Smooth muscle cell of the brain vasculature (primary cell): ENCODE results near the gene CCDC74A.
"Not testable (repeated sequence)": the region's sequence is repeated elsewhere in the genome, so short reads cannot be mapped to it uniquely, and the experiment has no call there.

ENCODE experiments used
- DNase-seq: peaks from one replicate; pipeline ENCODE4 v3.0.0-alpha.2; 2012; ENCODE audit warnings: low read depth, low spot score

The CCDC74A gene

DNA sequence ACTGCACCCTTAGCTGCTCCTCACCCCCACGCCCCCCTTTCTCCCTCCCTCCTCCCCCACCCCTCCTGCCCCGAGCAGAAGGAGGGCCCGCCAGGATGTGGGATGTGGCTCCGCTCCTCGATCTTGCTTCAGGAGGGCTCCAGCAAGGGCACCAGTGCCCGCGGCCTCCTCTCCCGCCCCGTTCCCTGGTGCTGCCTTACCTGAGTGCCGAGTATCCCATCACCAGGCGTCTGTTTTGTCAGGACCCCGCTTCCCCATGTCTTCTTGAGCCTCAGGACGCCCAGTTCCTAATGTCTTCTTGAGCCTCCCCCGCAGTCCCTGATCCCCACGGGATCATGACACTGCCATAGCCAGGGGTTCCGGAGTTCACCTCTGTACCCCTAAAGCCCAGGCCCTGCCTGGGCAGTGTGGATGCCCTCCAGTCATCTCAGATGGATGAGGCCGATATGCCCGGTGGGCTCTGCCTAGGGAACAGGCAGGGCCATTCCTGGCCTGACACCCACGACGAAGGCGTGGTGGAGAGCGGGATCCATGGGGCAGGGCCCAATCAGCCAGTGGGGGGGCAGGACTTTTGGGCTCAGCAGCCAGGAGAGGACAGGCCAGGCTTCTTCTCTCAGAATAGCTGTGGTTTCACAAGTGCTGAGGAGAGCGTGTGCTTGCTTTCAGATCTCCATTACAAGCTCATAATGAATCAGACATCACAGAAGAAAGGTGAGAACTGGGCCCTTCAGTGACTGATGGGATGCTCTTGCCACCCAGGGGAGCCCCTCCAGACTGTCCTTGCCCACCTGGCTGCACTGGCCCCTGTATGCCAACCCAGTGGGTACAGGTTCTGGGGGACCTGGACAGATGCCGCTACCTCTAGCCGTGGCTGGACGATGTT is 1.5 kb downstream of the CCDC74A start:
- not testable (repeated sequence) for DNase-seq

DNA sequence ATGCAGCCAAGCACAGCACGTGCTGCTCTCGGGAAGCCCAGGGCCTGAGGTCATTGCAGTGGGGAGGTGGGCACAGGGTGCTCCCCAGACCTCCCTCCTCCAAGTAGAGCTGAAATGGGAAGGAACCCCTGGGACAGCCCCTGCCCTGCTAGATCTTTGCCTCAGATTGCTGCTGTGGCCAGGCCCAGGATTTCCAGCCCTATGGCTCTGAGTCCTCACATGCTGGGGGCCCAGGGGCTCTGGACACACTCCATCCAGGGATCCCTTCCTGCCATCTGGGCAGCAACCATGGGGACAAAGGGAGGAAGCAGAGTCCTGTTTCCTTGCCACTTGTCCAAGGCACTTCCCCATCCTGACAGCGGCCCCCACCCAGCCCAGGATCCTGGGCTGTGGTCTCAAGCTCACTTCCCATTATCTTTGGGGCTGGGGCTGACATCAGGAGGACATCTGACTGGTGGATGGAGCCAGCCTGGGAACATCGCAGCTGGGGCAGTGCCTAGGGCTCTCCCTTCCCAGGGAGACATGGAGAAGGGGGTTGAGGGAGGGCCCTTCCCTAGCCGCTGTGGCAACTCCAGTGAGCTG is 2.3 kb downstream of the CCDC74A start:
- not testable (repeated sequence) for DNase-seq

DNA sequence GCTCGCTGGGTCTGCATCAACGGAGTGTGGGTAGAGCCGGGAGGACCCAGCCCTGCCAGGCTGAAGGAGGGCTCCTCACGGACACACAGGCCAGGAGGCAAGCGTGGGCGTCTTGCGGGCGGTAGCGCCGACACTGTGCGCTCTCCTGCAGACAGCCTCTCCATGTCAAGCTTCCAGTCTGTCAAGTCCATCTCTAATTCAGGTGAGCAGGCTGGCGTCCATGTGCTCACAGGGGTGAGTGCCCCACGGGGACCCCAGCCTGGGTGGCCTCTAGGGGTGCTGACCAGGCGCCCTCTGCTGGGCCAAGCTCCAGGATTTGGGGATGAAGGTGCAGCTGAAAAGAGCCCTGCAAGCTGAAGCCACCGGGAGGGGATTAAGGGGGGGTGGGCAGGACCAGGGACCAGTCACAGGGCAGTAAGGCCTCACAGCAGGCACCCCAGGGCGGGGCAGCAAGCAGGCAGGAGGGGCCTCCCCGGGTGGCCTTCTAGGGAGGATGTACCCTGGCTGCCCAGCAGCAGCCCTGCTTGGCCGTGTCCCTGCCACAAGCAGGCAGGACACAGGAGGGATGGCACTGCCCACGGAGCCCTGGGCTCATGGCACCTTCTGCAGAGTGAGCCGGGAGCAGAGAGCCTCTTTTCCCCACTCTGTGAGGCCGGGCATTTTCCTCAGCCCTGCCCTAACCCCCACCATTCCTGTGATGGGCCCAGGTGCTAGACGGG is 3.1 kb downstream of the CCDC74A start:
- DNase-seq, result not testable (repeated sequence)

GRCh38 chr2:131531547-131532185 is 4.0 kb downstream of the CCDC74A start:
- not testable (repeated sequence) for DNase-seq

- not testable (repeated sequence) for DNase-seq
Observed at GRCh38 chr2:131532723-131533608, 5.3 kb downstream of the CCDC74A start.

GRCh38 chr2:131533609-131534316 is 6.1 kb downstream of the CCDC74A start:
- not testable (repeated sequence) for DNase-seq

DNA sequence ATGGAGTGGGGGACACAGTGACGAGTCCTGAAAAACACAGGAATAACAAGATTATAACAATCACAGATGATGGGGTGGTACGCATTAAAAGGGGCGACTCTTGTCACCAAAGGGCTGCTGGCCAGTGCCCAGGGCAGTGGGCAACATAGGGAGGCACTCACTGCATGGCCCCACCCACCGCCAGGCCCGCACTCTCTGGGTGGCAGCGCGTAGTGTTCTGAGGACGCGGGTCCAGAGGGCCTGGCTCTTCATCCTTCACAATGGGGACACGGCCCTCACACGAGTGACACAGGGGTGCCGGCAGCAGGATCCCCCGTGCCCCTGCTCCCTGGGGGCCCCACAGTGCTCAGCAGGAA is 6.6 kb downstream of the CCDC74A start:
- DNase-seq, result not testable (repeated sequence)

GRCh38 chr2:131534965-131535364 is 7.3 kb downstream of the CCDC74A start:
- DNase-seq, result not testable (repeated sequence)

- no peak for DNase-seq
Observed at GRCh38 chr2:131535526-131535925, 7.8 kb downstream of the CCDC74A start.

DNA sequence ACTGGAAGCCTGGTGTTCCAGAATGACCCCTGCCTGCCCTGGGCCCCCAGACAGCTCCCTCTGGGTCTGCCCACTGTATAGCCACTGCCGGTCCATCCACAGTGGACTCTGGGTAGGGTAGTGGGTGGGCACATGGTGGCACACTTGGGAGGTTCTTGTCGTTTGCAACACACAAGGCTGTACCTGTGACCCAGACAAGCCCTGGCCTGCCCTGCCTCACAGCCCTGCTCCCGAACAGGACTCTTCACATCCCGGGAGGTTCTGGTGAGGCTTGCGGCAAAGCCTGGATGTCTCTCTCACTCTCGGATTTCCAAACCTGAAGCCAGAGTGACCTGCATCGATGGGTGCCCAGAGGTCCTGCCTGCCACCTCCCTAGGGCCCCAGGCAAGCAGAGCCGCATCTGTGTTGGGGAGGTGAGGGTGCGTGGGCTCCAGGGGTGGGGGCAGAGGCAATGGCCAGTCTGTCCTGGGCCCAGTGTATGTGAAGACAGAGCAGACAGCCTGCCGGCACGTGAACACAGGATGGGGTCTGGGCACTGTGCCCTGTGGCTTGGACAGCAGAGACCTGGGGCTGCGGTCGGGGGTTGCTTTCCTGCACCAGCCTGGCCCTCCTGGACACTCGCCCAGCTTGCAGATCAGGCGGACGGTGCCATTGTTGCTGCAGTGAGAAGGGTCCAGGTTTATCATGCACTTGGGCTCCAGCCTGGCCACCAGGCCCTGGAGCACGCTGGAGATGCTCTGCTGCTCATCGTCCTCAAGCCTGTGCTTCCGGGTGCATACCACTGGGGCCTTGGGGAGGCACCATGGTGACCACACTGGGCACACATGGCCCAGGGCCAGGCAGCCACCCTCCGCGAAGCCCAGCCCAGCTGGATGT is 8.5 kb downstream of the CCDC74A start:
- DNase-seq, result not testable (repeated sequence)

DNA sequence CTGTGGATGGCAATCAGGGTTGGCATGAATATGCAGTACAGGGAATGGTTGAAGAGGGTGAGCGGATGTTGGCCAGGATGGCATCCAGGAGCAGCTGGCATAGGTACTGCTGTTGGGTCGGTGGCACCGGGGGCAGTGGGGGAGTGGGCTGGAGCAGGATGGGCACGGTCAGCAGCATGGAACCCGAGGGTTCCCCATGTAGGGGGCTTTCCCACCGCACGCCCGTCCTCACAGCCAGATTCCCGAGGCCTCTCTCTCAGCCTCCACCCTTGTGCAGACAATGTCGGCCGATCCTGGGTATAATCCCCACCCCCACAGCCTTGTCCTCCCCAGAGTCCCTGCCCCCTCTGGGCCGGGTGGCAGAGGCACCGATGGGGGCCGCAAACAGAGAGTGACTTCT is 9.2 kb downstream of the CCDC74A start:
- DNase-seq, result not testable (repeated sequence)

- not testable (repeated sequence) for DNase-seq
Observed at GRCh38 chr2:131538856-131539255, 11.2 kb downstream of the CCDC74A start.

- no peak for DNase-seq
Observed at GRCh38 chr2:131542438-131543384, 15.0 kb downstream of the CCDC74A start.

DNA sequence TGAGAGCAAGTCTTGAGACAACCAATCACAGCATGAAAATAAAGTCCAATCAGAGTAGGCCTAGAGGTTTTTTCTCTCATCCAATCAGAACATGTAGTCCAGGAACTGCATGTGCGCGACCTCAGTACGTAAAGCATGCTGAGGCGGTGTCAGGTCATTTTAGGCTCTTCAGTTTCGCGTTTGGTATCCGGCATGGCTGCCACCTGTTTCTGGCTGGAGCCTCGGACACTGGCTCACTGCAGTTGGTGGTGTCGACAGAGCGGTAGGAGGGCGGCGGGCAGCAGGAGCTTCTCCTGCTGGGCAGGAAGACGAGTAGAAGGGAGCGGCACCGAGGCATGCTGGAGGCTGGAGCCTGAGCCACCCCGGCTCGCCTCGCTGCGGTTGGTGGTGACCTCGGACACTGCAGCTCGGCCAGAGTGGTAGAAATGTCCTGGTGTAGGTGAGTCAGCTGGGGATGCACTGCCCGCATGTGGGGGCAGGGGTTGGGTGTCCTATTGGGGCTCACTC is 15.8 kb downstream of the CCDC74A start:
- no peak for DNase-seq

- DNase-seq, result not testable (repeated sequence)
Observed at GRCh38 chr2:131544006-131544812, 16.5 kb downstream of the CCDC74A start.

GRCh38 chr2:131544813-131545165 is 17.1 kb downstream of the CCDC74A start:
- DNase-seq, result not testable (repeated sequence)

- no peak for DNase-seq
Observed at GRCh38 chr2:131552871-131553270, 25.2 kb downstream of the CCDC74A start.
